ENCODE measurements around the gene RASA3. TPM values are rescaled to one million over a fixed set of nuclear protein-coding genes. Genes with fewer than 3 reads are reported as not detected.
A peak's percentile ranks its signal among the peaks of the same experiment; 100 is the strongest.
"Not testable (repeated sequence)": the region's sequence is repeated elsewhere in the genome, so short reads cannot be mapped to it uniquely, and the experiment has no call there.

The RASA3 gene
- total RNA-seq, 2 experiments from 2014 or later = 97.2 to 99.3 TPM

DNA sequence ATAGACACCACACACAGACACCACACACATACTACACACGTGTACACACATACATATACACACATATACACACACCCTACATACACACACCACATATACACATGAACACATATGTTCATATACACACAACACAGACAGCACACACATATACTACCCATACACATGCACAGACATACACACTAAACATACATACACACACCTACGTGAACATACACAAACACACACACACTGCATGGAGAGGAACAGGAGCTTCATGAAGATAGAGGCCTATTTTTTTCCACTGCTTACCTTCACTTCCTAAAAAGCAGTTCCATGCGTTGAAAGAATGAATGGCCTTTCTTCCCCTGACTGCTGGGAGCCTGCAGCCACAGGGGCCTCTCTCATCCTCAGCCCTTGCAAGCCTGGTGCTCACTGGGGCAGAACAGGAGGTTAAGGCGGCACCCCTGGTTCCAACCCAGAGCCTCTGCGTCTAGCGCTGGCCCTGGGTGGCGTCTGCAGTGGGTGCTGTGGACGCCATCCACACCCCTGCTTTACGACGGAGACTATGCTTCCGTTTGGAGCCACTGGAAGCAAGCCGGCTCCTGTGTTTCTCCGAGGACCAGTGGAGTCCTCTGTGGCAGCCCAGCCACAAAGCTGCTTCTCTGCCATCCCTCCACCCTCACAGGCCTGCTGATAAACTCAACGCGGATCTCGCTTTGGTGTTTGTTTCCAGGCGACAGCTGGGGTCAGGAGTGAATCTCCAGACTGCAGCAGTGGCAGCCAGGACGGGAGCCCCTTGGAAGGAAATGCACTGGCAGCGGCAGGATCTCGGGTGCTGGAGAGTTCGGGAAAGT, 1.9 kb upstream of the RASA3 start:
- peak; percentile 45 for DNase-seq
- peak overlapping the region; percentile 76 for H3K4me3 Mint-ChIP-seq
- ChIA-PET POLR2A (interaction anchor here (1.0 to 1.7 kb wide), 4 partner anchors 8 to 47 kb away, joined by 3 to 6 read pairs (median 4); no protein-coding TSS in a partner anchor), CTCF (interaction anchor here (1.0 kb wide), 1 partner anchor 28 kb away, joined by 3 read pairs; no protein-coding TSS in a partner anchor)
- peaks cover 27% of the 10 kb centered on the region for H3K36me3 Mint-ChIP-seq (ENCODE audit: low read depth)
- H3K27ac Mint-ChIP-seq = peak overlapping the region; percentile 59
- H3K4me1 Mint-ChIP-seq = peaks cover 48% of the 10 kb centered on the region
- peaks cover 10% of the 10 kb centered on the region for H3K27me3 Mint-ChIP-seq
- H3K9me3 Mint-ChIP-seq = peaks cover 2% of the 10 kb centered on the region

DNA sequence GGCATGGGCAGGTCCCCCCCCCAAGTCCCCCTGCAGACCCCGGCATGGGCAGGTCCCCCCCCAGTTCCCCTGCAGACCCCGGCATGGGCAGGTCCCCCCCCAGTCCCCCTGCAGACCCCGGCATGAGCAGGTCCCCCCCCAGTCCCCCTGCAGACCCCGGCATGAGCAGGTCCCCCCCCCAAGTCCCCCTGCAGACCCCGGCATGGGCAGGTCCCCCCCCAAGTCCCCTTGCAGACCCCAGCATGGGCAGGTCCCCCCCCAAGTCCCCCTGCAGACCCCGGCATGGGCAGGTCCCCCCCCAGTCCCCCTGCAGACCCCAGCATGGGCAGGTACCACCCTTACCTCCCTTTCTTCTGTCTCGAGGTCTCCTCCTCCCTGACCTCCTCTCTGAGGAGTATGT, 1.1 kb upstream of the RASA3 start:
- CTCF ChIA-PET, DNase-seq: not testable (repeated sequence)

DNA sequence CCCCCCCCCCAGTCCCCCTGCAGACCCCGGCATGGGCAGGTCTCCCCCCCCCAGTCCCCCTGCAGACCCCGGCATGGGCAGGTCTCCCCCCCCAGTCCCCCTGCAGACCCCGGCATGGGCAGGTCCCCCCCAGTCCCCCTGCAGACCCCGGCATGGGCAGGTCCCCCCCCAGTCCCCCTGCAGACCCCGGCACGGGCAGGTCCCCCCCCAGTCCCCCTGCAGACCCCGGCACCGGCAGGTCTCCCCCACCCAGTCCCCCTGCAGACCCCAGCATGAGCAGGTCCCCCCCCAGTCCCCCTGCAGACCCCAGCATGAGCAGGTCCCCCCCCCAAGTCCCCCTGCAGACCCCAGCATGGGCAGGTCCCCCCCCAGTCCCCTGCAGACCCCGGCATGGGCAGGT, 703 bp upstream of the RASA3 start:
- POLR2A ChIA-PET = interaction anchor here (0.6 to 9.7 kb wide), 5 partner anchors 7 to 146 kb away, joined by 3 to 166 read pairs (median 81); no protein-coding TSS in a partner anchor
- H3K4me1 Mint-ChIP-seq = peaks cover 59% of the 10 kb centered on the region
- peaks cover 10% of the 10 kb centered on the region for H3K27me3 Mint-ChIP-seq
- H3K4me3 Mint-ChIP-seq, H3K27ac Mint-ChIP-seq, CTCF ChIA-PET, H3K9me3 Mint-ChIP-seq, DNase-seq: not testable (repeated sequence)
- peaks cover 37% of the 10 kb centered on the region for H3K36me3 Mint-ChIP-seq (ENCODE audit: low read depth)

More for the DNA sequence above, 1.1 kb upstream of the RASA3 start:
- POLR2A ChIA-PET = interaction anchor here (1.4 kb wide), 1 partner anchor 9 kb away, joined by 5 read pairs; no protein-coding TSS in a partner anchor
- Mint-ChIP-seq H3K4me1 (peaks cover 55% of the 10 kb centered on the region), H3K27ac (peak overlapping the region; percentile 59), H3K4me3 (peak overlapping the region; percentile 76), H3K27me3 (peaks cover 10% of the 10 kb centered on the region), H3K36me3 (ENCODE audit: low read depth) (peaks cover 33% of the 10 kb centered on the region)
- not testable (repeated sequence) for H3K9me3 Mint-ChIP-seq

DNA sequence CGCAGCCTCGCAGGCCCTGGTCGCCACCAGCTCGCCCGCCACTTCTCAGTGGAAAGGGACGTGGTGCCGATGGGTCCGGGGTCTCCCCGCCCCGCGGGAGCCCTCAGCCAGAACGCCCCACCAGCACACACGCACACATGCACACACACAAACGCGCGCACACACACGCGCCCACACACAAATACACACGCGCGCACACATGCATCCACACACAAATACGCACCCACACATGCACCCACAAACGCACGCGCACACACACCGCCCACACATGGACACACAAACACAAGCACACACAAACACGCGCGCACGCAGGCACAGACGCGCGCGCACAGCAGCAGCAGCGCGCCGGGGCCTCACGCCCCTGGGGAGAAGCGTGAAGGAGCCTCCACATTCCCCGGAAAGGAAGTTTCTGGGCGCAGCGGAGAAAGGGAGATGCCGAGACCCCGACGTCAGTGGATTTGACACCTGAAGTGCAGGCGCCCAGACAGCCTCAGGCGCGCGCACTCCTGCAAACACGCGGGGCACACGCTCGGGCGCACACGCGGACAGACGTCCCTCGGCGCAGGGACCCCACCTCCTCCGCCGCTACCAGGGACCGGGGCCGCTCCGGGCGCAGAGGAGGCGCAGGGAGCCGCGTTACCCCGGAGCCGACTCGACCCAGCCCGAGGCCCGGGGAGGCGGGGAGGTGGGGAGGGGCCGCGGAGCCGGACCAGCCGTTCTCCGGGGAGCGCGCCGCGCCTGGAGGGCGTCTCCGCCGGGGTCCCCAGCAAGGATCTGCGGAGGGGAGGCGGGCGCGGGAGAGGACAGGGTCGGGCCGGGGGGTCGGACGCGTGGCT, 622 bp downstream of the RASA3 start:
- ChIA-PET CTCF (interaction anchor here (0.7 to 6.7 kb wide), 7 partner anchors 8 to 30 kb away, joined by 3 to 26 read pairs (median 7); no protein-coding TSS in a partner anchor), POLR2A (interaction anchor here (0.7 to 9.7 kb wide), 22 partner anchors 9 to 183 kb away, joined by 3 to 166 read pairs (median 5); partner anchors contain the start of gene UPF3A)
- Mint-ChIP-seq H3K4me3 (peak overlapping the region; percentile 97), H3K36me3 (ENCODE audit: low read depth) (peaks cover 48% of the 10 kb centered on the region), H3K27ac (peak overlapping the region; percentile 92), H3K9me3 (peaks cover 7% of the 10 kb centered on the region), H3K4me1 (peaks cover 65% of the 10 kb centered on the region), H3K27me3 (peaks cover 8% of the 10 kb centered on the region)
- DNase-seq = peak; percentile 33

DNA sequence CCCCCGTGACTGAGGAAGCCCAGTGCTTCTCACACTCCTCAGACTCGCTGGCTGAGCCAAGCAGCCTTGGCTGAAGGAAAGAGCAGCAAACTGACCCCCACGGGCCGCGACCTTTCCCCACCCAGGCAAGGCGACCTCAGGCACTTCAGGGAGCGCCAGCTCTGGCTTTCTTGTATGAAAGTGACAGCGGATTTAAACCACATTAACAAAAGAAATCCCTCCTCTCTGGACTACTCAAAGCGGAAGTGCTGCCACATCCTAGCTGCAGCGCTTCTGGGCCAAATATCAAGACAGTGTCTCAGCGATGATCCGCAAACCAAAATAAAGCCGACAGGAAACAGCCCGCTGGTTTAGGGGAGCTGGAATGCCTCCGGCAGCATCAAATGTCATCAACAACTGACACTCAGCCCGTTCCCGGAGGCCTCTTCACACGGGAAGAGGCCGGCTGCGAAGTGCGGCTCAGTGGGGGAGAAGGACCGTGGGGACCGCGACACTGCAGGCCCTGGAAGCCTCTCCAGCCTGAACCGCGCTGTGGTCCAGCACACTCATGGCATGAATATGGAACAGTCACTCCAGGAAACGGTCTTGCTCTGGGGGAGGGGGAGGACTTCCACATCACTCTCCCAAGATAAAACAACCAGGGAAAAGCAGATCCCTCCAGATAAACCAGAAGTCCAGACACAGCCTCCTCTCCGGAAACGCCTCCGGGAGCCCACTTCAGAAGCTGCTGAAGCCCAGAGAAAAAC, 1.4 kb downstream of the RASA3 start:
- Mint-ChIP-seq H3K9me3 (peaks cover 8% of the 10 kb centered on the region), H3K36me3 (ENCODE audit: low read depth) (peaks cover 56% of the 10 kb centered on the region), H3K27ac (peak overlapping the region; percentile 92), H3K4me3 (peak overlapping the region; percentile 97), H3K27me3 (peaks cover 5% of the 10 kb centered on the region), H3K4me1 (peaks cover 73% of the 10 kb centered on the region)
- ChIA-PET POLR2A (interaction anchor here (0.7 to 9.7 kb wide), 22 partner anchors 9 to 184 kb away, joined by 3 to 166 read pairs (median 5); partner anchors contain the start of gene UPF3A), CTCF (interaction anchor here (0.7 to 6.7 kb wide), 9 partner anchors 9 to 97 kb away, joined by 3 to 26 read pairs (median 5); no protein-coding TSS in a partner anchor)
- peak; percentile 83 for DNase-seq

DNA sequence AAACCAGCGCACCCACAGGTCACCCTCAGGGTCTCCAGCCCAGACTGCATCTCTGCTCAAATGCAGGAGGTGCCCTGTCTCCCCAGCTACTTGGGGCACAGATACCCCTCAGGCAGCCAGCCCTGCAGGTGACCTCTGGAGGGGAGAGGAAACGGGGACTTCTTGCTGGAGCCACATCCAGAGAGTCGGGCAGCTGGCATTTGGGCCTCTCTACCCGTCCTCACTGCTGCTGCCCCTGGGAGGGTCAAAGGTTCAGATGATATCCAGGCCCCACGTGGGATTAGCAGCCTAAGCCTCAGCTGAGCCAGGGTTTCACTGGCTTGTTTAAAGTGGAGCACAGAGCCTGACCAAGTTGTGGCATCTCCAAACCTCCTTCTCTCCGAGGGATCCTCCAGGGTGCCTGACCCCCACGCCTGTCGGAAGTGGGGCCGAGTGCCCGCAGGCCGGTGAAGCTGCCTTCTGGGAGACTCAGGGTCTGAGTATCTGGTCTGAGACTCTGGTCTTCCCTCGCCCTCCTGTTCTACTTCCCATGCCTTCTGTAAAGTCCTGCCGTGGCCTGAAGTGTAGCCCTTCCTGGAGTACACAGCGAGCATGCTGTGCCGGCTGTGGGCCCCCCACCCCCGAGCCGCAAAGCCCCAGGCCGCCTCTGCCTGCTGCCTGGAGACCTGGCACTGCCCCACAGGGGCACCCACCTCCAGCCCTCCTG, 2.1 kb downstream of the RASA3 start:
- H3K9me3 Mint-ChIP-seq = peaks cover 8% of the 10 kb centered on the region
- no peak for DNase-seq
- H3K27ac Mint-ChIP-seq = peak overlapping the region; percentile 92
- H3K4me1 Mint-ChIP-seq = peaks cover 77% of the 10 kb centered on the region
- ChIA-PET POLR2A (interaction anchor here (1.0 to 9.7 kb wide), 19 partner anchors 8 to 151 kb away, joined by 3 to 166 read pairs (median 6); partner anchors contain the start of genes CDC16 and UPF3A), CTCF (interaction anchor here (0.7 to 6.7 kb wide), 9 partner anchors 10 to 98 kb away, joined by 3 to 26 read pairs (median 5); no protein-coding TSS in a partner anchor)
- H3K4me3 Mint-ChIP-seq = peak overlapping the region; percentile 97
- peaks cover 57% of the 10 kb centered on the region for H3K36me3 Mint-ChIP-seq (ENCODE audit: low read depth)
- H3K27me3 Mint-ChIP-seq = peaks cover 5% of the 10 kb centered on the region

DNA sequence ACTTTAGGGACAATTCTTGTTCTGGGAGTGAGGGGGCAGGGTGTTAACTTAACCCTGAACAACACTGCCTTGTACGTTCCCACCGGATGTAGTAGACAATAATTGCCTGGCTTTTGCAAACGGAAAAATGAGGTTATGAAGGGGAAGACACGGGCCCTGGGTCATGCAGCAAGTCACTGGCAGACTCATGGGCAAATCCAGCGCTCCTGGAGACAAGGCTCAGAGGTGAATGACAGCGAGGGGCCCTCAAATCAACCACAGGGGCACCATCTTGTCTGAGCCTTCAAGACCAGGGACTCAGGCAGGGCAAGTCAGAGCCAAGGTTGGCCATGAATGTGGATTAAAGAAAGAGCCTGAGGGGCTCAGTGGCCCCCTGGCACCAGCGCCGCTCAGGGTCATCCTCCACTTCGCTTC, 2.8 kb downstream of the RASA3 start:
- POLR2A ChIA-PET = interaction anchor here (0.9 to 9.7 kb wide), 14 partner anchors 9 to 151 kb away, joined by 3 to 166 read pairs (median 8); partner anchors contain the start of genes CDC16 and UPF3A

DNA sequence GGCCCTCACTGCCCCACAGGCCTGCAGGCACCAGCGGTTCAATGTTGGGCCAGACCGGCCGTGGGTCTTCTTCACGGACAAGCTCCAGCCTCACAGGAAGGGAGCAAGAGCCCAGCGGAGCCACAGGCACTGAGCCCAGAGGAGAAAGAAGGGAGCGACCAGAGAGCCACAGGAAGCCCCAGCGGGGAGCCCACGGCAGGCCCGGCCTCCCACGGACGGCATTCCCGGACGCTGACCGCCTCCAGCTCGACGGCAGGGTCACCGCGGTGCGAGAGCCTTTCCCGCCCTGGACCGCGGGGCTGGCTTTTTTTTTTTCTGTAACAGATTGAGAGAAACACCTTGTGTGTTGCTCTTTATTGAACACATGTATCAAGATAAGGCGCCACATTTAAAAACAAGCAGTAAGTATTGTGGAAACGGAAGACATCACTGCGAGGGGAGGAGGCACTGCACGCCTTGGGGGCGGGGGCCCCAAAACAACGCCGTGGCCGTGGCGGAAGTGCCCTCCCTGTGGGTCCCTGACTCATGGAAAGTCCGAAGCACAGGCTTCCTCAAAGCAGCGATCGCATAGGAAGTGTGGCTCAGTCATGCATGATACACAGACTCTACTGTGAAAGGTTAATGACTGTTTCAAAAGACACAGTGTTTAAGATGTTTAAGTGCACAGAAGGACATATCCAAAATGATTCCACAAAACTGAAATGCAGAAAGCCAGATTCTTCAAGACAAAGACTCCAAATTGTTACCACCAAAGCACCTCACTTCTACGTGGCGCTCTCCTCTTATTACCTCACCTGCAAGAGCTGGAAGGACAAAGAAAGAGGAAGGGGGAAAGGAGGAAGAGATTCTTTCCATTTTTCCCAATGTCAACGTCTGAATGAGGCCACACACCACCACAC, 3.5 kb downstream of the RASA3 start:
- POLR2A ChIA-PET = interaction anchor here (0.9 to 9.7 kb wide), 10 partner anchors 12 to 152 kb away, joined by 4 to 166 read pairs (median 16); partner anchors contain the start of gene UPF3A
- Mint-ChIP-seq H3K27ac (peak overlapping the region; percentile 92), H3K4me1 (peaks cover 76% of the 10 kb centered on the region), H3K36me3 (ENCODE audit: low read depth) (peaks cover 63% of the 10 kb centered on the region), H3K27me3 (peaks cover 2% of the 10 kb centered on the region), H3K9me3 (peaks cover 8% of the 10 kb centered on the region), H3K4me3 (peak overlapping the region; percentile 97)
- CTCF ChIA-PET = interaction anchor here (0.6 to 6.7 kb wide), 5 partner anchors 12 to 543 kb away, joined by 3 to 26 read pairs (median 4); no protein-coding TSS in a partner anchor
- DNase-seq = peak; percentile 93

More for the DNA sequence above, 2.8 kb downstream of the RASA3 start:
- peaks cover 5% of the 10 kb centered on the region for H3K27me3 Mint-ChIP-seq
- CTCF ChIA-PET = interaction anchor here (1.2 to 6.7 kb wide), 4 partner anchors 11 to 18 kb away, joined by 4 to 26 read pairs (median 8); no protein-coding TSS in a partner anchor
- H3K4me1 Mint-ChIP-seq = peaks cover 79% of the 10 kb centered on the region
- peaks cover 8% of the 10 kb centered on the region for H3K9me3 Mint-ChIP-seq
- peak overlapping the region; percentile 92 for H3K27ac Mint-ChIP-seq
- H3K4me3 Mint-ChIP-seq = peak overlapping the region; percentile 97
- DNase-seq = peak; percentile 56
- peaks cover 63% of the 10 kb centered on the region for H3K36me3 Mint-ChIP-seq (ENCODE audit: low read depth)

DNA sequence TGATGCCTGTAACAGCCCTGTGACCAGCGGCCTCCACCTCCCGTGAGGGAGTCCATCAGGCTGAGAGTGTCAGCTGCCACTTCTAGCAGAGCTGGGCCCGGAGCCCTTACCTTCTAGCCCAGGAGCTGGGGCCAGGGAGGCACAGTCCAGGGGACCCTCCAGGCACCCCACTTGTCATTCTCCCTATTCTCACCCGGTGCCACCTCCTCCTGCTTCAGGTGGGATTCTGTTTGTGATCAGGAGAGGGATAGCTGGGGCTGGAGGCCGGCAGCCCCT, 4.1 kb downstream of the RASA3 start:
- CTCF ChIA-PET = interaction anchor here (0.6 to 6.7 kb wide), 3 partner anchors 12 to 542 kb away, joined by 3 to 26 read pairs (median 4); no protein-coding TSS in a partner anchor

More for the DNA sequence above, 4.1 kb downstream of the RASA3 start:
- H3K27ac Mint-ChIP-seq = peak overlapping the region; percentile 92
- no peaks in the 10 kb centered on the region for H3K27me3 Mint-ChIP-seq
- POLR2A ChIA-PET = interaction anchor here (3.5 to 9.7 kb wide), 6 partner anchors 12 to 63 kb away, joined by 12 to 166 read pairs (median 82); no protein-coding TSS in a partner anchor
- H3K4me3 Mint-ChIP-seq = peak overlapping the region; percentile 97
- peaks cover 8% of the 10 kb centered on the region for H3K9me3 Mint-ChIP-seq
- H3K36me3 Mint-ChIP-seq (ENCODE audit: low read depth) = peaks cover 62% of the 10 kb centered on the region
- no peak for DNase-seq
- peaks cover 77% of the 10 kb centered on the region for H3K4me1 Mint-ChIP-seq

Data from activated CD4-positive, alpha-beta memory T cell treated with anti-CD3 and anti-CD28 coated beads, Interleukin-2, amount 10 ng/mL, durations not matched to agents 7 days and 5 days (primary cell).